Endothelial cell of umbilical vein (primary cell): ENCODE data around the gene KMT2C.

ENCODE experiments used
- JUN ChIP-seq: IDR thresholded peaks from 2 replicates; pipeline ENCODE4 v1.6.1; 2011; ENCODE audit warnings: borderline replicate concordance, low read depth; ENCODE audit not compliant: insufficient read length, insufficient read depth
- MYC ChIP-seq: IDR thresholded peaks from one replicate; pipeline ENCODE4 v1.6.1; 2011; ENCODE audit warnings: mild to moderate bottlenecking, low read depth, low read length
- POLR2A ChIP-seq: IDR thresholded peaks from 2 replicates; pipeline ENCODE4 v1.6.1; 2012; ENCODE audit warnings: low read depth, mild to moderate bottlenecking, control low read depth, low read length
- POLR2AphosphoS5 ChIP-seq: IDR thresholded peaks from 2 replicates; pipeline ENCODE4 v1.6.1; 2012; ENCODE audit warnings: low read depth, mild to moderate bottlenecking, control low read depth, low read length, moderate library complexity; ENCODE audit not compliant: insufficient read depth
- TF ChIP-seq, protein P1 (sequence below), 2 donors: IDR thresholded peaks; 1 replicate in 1 of 2; 2 replicates in 1 of 2; pipeline ENCODE4 v1.5.1; 2011; ENCODE audit warnings: low read length in 2 of 2, mild to moderate bottlenecking in 2 of 2, moderate library complexity in 2 of 2, control low read depth in 1 of 2, inconsistent platforms in 1 of 2, low read depth in 1 of 2; ENCODE audit not compliant: insufficient read depth in 1 of 2; ENCODE audit errors: extremely low read depth in 1 of 2

GRCh38 chr7:152231089-152231488 is 204.7 kb downstream of the KMT2C start:
- TF ChIP-seq, protein P1, sequence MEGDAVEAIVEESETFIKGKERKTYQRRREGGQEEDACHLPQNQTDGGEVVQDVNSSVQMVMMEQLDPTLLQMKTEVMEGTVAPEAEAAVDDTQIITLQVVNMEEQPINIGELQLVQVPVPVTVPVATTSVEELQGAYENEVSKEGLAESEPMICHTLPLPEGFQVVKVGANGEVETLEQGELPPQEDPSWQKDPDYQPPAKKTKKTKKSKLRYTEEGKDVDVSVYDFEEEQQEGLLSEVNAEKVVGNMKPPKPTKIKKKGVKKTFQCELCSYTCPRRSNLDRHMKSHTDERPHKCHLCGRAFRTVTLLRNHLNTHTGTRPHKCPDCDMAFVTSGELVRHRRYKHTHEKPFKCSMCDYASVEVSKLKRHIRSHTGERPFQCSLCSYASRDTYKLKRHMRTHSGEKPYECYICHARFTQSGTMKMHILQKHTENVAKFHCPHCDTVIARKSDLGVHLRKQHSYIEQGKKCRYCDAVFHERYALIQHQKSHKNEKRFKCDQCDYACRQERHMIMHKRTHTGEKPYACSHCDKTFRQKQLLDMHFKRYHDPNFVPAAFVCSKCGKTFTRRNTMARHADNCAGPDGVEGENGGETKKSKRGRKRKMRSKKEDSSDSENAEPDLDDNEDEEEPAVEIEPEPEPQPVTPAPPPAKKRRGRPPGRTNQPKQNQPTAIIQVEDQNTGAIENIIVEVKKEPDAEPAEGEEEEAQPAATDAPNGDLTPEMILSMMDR (IDR thresholded peaks at IDR 0.05; ENCODE audit: extremely low read depth in 1 of 2, insufficient read depth in 1 of 2, low read depth in 1 of 2, low read length in 2 of 2) = no peak
- TF ChIP-seq POLR2A = no peak
- no peak for TF ChIP-seq JUN
- no peak for TF ChIP-seq MYC
- TF ChIP-seq POLR2AphosphoS5 = no peak
